ENCODE results near the gene IFI35. TPM values are rescaled to one million over a fixed set of nuclear protein-coding genes. Genes with fewer than 3 reads are reported as not detected.

The IFI35 gene
- total RNA-seq, 2 donors from 2014 or later: 3.0 to 5.1 TPM

DNA sequence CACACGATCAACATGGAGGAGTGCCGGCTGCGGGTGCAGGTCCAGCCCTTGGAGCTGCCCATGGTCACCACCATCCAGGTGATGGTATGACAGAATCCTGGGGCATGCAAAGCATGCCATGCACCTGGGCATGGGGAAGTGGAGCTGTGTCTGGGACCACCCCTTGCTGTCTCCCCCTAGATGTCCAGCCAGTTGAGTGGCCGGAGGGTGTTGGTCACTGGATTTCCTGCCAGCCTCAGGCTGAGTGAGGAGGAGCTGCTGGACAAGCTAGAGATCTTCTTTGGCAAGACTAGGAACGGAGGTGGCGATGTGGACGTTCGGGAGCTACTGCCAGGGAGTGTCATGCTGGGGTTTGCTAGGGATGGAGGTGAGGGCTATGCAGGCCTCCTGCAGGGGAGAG, 6.7 kb downstream of the IFI35 start:
- H3K4me3 Mint-ChIP-seq: no peak overlapping the region
- 90 to 96% methylated on average over 4 to 8 of the region's 8 CpGs for WGBS, 2 experiments (ENCODE audit: insufficient coverage in 1 of 2, insufficient read length in 1 of 2)
- Histone ChIP-seq H3K27me3 (ENCODE audit: control insufficient read depth, insufficient read depth, low read length, poor library complexity, severe bottlenecking) (no peaks in the 10 kb centered on the region), H3K9me3 (ENCODE audit: control insufficient read depth, low read length) (no peaks in the 10 kb centered on the region), H3K4me3 (ENCODE audit: low read length) (no peak overlapping the region), H3K36me3 (ENCODE audit: control insufficient read depth, insufficient read depth, low read length) (peaks cover 32% of the 10 kb centered on the region), H3K9ac (ENCODE audit: extremely low read depth, low read length, poor library complexity, severe bottlenecking) (no peak overlapping the region), H3K4me1 (ENCODE audit: control insufficient read depth, insufficient read depth, low read length) (no peaks in the 10 kb centered on the region), H3K27ac (ENCODE audit: low read depth, low read length) (peak overlapping the region; percentile 10)
- H3K27ac Mint-ChIP-seq: peak overlapping the region; percentile 80
- H3K36me3 Mint-ChIP-seq (ENCODE audit: low read depth): peaks cover 32% of the 10 kb centered on the region
- TF ChIP-seq, protein P1, sequence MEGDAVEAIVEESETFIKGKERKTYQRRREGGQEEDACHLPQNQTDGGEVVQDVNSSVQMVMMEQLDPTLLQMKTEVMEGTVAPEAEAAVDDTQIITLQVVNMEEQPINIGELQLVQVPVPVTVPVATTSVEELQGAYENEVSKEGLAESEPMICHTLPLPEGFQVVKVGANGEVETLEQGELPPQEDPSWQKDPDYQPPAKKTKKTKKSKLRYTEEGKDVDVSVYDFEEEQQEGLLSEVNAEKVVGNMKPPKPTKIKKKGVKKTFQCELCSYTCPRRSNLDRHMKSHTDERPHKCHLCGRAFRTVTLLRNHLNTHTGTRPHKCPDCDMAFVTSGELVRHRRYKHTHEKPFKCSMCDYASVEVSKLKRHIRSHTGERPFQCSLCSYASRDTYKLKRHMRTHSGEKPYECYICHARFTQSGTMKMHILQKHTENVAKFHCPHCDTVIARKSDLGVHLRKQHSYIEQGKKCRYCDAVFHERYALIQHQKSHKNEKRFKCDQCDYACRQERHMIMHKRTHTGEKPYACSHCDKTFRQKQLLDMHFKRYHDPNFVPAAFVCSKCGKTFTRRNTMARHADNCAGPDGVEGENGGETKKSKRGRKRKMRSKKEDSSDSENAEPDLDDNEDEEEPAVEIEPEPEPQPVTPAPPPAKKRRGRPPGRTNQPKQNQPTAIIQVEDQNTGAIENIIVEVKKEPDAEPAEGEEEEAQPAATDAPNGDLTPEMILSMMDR (conservative IDR thresholded peaks at IDR 0.05): no peak
- H3K9me3 Mint-ChIP-seq: no peaks in the 10 kb centered on the region
- DNase-seq: no peak
- peaks cover 18% of the 10 kb centered on the region for H3K4me1 Mint-ChIP-seq
- H3K27me3 Mint-ChIP-seq (ENCODE audit: insufficient read depth): no peaks in the 10 kb centered on the region

DNA sequence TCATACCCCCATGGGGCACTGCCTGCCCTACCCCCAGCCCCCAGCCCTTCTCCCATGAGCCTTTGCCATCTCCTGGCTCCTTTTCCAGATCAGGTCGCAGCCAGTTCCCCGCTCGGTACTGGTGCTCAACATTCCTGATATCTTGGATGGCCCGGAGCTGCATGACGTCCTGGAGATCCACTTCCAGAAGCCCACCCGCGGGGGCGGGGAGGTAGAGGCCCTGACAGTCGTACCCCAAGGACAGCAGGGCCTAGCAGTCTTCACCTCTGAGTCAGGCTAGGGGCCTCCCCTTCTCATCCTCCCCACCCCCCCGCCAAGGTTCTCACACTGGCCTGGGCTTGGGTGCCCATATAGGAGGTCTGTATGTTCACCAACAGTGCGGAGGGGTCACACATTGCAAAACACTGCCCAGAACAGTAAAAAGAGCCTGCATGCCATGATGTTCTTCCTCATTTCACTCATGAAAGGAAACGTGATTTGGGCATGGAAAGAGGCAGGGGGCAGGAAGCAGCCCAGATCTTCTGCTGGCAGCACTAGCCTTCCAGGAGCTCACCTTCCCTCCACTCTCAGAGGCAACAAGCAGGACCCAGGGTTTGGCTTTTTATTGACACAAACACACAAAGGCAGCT, 7.5 kb downstream of the IFI35 start:
- H3K9ac ChIP-seq (ENCODE audit: extremely low read depth, low read length, poor library complexity, severe bottlenecking): no peak overlapping the region
- 90 to 93% methylated on average over 7 to 12 of the region's 12 CpGs for WGBS, 2 experiments (ENCODE audit: insufficient coverage in 1 of 2, insufficient read length in 1 of 2)
- Mint-ChIP-seq H3K27me3 (ENCODE audit: insufficient read depth) (no peaks in the 10 kb centered on the region), H3K27ac (peak overlapping the region; percentile 79), H3K4me1 (peaks cover 19% of the 10 kb centered on the region), H3K9me3 (no peaks in the 10 kb centered on the region), H3K36me3 (ENCODE audit: low read depth) (peaks cover 39% of the 10 kb centered on the region), H3K4me3 (no peak overlapping the region)
- H3K27me3 ChIP-seq (ENCODE audit: control insufficient read depth, insufficient read depth, low read length, poor library complexity, severe bottlenecking): no peaks in the 10 kb centered on the region
- H3K27ac ChIP-seq (ENCODE audit: low read depth, low read length): peak overlapping the region; percentile 70
- H3K9me3 ChIP-seq (ENCODE audit: control insufficient read depth, low read length): no peaks in the 10 kb centered on the region
- peak; percentile 46 for DNase-seq
- TF ChIP-seq, protein P1 (conservative IDR thresholded peaks at IDR 0.05): no peak
- no peaks in the 10 kb centered on the region for H3K4me1 ChIP-seq (ENCODE audit: control insufficient read depth, insufficient read depth, low read length)
- H3K36me3 ChIP-seq (ENCODE audit: control insufficient read depth, insufficient read depth, low read length): peaks cover 40% of the 10 kb centered on the region
- H3K4me3 ChIP-seq (ENCODE audit: low read length): no peak overlapping the region

DNA sequence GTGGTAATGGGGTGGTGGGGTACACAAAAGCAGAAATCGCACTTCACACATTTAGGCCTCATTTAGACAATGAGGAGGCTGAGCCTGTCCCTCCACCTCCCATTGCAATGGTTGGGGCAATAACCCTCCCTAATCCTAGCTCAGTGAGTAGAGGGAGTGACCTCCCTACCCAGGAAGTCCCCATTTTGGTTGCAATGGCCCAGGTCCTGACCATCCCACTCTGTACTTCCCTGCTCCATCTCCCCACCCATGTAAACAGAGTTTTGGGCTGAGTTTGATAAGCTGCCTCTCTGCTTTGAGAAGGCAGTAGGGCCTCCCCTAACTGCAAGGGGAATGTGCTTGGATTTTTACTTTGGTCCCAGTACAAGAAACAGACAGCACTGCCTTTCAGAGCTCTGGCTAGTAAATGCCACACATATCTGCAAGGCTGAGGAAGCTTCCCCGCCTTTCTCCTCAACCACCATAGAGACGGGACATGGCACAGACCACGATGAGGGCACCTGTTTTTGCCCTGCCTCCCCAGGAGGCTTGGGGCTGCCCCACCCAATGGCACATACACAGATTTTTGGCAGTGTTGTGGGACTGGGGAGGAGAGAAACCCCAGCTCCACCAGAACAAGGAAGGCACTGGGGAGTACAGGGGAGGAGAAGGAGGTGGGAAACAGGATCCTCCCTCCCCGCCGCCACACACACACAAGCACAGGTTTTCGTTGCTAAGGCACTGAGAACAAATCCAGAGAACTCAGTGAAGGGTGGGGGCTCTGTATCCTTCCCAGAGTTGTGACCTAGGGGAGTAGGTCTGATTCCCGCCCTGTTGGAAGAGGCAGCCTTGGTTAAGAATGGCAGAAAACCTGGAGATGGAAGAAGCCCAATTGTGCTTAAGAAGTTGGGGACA, 8.3 kb downstream of the IFI35 start:
- TF ChIP-seq, protein P1 (conservative IDR thresholded peaks at IDR 0.05): no peak
- Mint-ChIP-seq H3K4me3 (no peak overlapping the region), H3K27me3 (ENCODE audit: insufficient read depth) (no peaks in the 10 kb centered on the region), H3K27ac (peak overlapping the region; percentile 79), H3K4me1 (peaks cover 26% of the 10 kb centered on the region), H3K36me3 (ENCODE audit: low read depth) (peaks cover 45% of the 10 kb centered on the region), H3K9me3 (no peaks in the 10 kb centered on the region)
- Histone ChIP-seq H3K27ac (ENCODE audit: low read depth, low read length) (peak overlapping the region; percentile 70), H3K36me3 (ENCODE audit: control insufficient read depth, insufficient read depth, low read length) (peaks cover 46% of the 10 kb centered on the region), H3K27me3 (ENCODE audit: control insufficient read depth, insufficient read depth, low read length, poor library complexity, severe bottlenecking) (no peaks in the 10 kb centered on the region), H3K9ac (ENCODE audit: extremely low read depth, low read length, poor library complexity, severe bottlenecking) (no peak overlapping the region), H3K4me1 (ENCODE audit: control insufficient read depth, insufficient read depth, low read length) (peaks cover 6% of the 10 kb centered on the region), H3K9me3 (ENCODE audit: control insufficient read depth, low read length) (no peaks in the 10 kb centered on the region), H3K4me3 (ENCODE audit: low read length) (no peak overlapping the region)
- 93 to 100% methylated on average over 1 to 8 of the region's 8 CpGs for WGBS, 2 experiments (ENCODE audit: insufficient coverage in 1 of 2, insufficient read length in 1 of 2)
- DNase-seq: peak; percentile 43
